Measurements from ENCODE around the gene HIP1. TPM values are rescaled to one million over a fixed set of nuclear protein-coding genes. Genes with fewer than 3 reads are reported as not detected.

HIP1 gene
- total and polyA plus RNA-seq, 2 of the 4 experiments (the other 2 are of a cell fraction): 6.8 to 10.0 TPM

GRCh38 chr7:75646571-75647102, 92.1 kb downstream of the HIP1 start:
- Histone ChIP-seq H2AFZ (replicated peaks; ENCODE audit: low read length, poor library complexity) (no peak overlapping the region), H3K9me3 (ENCODE audit: control insufficient read depth, insufficient read depth, low read length) (no peaks in the 10 kb centered on the region), H2BK5ac (ENCODE audit: low read depth, low read length, poor library complexity, severe bottlenecking) (no peak overlapping the region), H2AK9ac (replicated peaks; ENCODE audit: low read depth, low read length, poor library complexity) (no peak overlapping the region), H3K27ac (ENCODE audit: insufficient read depth, low read length) (no peak overlapping the region), H3K79me1 (ENCODE audit: low read depth in 1 of 2, low read length in 2 of 2) (peaks cover 0 to 4% of the 10 kb centered on the region in 2 experiments; a peak in 1 of 4 replicates), H2BK120ac (ENCODE audit: low read depth, low read length) (no peak overlapping the region), H4K8ac (ENCODE audit: low read depth in 2 of 2, low read length in 2 of 2) (no peak overlapping the region), H3K9ac (ENCODE audit: low read depth, low read length) (no peak overlapping the region), H3K23ac (ENCODE audit: low read depth, low read length) (no peak overlapping the region), H4K5ac (ENCODE audit: low read depth, low read length) (no peak overlapping the region), H3K36me3 (ENCODE audit: control insufficient read depth, insufficient read depth, low read length) (peaks cover 3% of the 10 kb centered on the region), H3K14ac (replicated peaks; ENCODE audit: low read depth, low read length) (no peak overlapping the region), H2AK5ac (ENCODE audit: low read depth, low read length) (no peak overlapping the region), H2BK15ac (ENCODE audit: low read depth, low read length) (no peak overlapping the region), H3K4me2 (ENCODE audit: low read depth, low read length) (no peak overlapping the region), H3K18ac (ENCODE audit: low read depth, low read length) (no peak overlapping the region), H4K91ac (ENCODE audit: insufficient read depth, low read depth, low read length) (no peak overlapping the region), H3K9me1 (ENCODE audit: insufficient read depth, low read length) (peaks cover 5% of the 10 kb centered on the region), H3K4me3 (ENCODE audit: insufficient read depth, low read depth, low read length) (no peak overlapping the region), H3K4ac (ENCODE audit: low read depth, low read length) (no peak overlapping the region), H3K56ac (ENCODE audit: extremely low read depth, insufficient read depth, low read length) (no peak overlapping the region), H3K4me1 (ENCODE audit: control insufficient read depth, insufficient read depth, low read length) (0 out of 2 replicates have a peak, but pooled peaks cover 3% of the 10 kb centered on the region), H3K27me3 (ENCODE audit: control insufficient read depth, insufficient read depth, low read length) (no peaks in the 10 kb centered on the region), H4K20me1 (ENCODE audit: insufficient read depth, low read length) (no peaks in the 10 kb centered on the region; the same call in 1 of the 2 replicates), H2BK20ac (ENCODE audit: low read depth, low read length) (no peak overlapping the region)
- dilution Hi-C loops (cut with HindIII; ENCODE audit: low sequenced_read_pairs, unreplicated experiment) (no loop called here), intact Hi-C loops (cut with micrococcal nuclease) (no loop called here), in situ Hi-C loops (cut with MboI; ENCODE audit: low sequenced_read_pairs) (no loop called here)
- CTCF ChIA-PET: no interaction called here
- no peak for DNase-seq
- no TSS peak for BruUV-seq (replicated peaks)
- 75% methylated on average over 5 of the region's 9 CpGs; no CpG with 5 or more reads in 1 of the 2 experiments for WGBS, 2 experiments (ENCODE audit: extremely low coverage in 2 of 2, insufficient read length in 1 of 2)
- TF ChIP-seq POLR2A (IDR thresholded peaks at IDR 0.05; ENCODE audit: low read depth, low read length) (no peak), USF2 (IDR thresholded peaks at IDR 0.05; ENCODE audit: low read depth, low read length) (no peak), NFE2L2 (IDR thresholded peaks at IDR 0.05; ENCODE audit: low read depth, low read length) (no peak), FOS (IDR thresholded peaks at IDR 0.05; ENCODE audit: low read depth, low read length) (no peak), CEBPB (IDR thresholded peaks at IDR 0.05; ENCODE audit: low read depth, low read length) (no peak), RFX5 (IDR thresholded peaks at IDR 0.05; ENCODE audit: low read depth, low read length) (no peak), CHD1 (IDR thresholded peaks at IDR 0.05; ENCODE audit: low read depth, low read length) (no peak), SMC3 (IDR thresholded peaks at IDR 0.05; ENCODE audit: low read depth, low read length) (no peak), ELK1 (IDR thresholded peaks at IDR 0.05; ENCODE audit: borderline replicate concordance, low read depth, low read length) (no peak), MXI1 (IDR thresholded peaks at IDR 0.05; ENCODE audit: borderline replicate concordance, low read depth, low read length) (no peak), RAD21 (IDR thresholded peaks at IDR 0.05; ENCODE audit: low read length) (no peak), MAZ (IDR thresholded peaks at IDR 0.05; ENCODE audit: borderline replicate concordance, low read depth, low read length) (no peak), RCOR1 (IDR thresholded peaks at IDR 0.05; ENCODE audit: insufficient replicate concordance, low read length) (no peak)
- TF ChIP-seq, protein P1, sequence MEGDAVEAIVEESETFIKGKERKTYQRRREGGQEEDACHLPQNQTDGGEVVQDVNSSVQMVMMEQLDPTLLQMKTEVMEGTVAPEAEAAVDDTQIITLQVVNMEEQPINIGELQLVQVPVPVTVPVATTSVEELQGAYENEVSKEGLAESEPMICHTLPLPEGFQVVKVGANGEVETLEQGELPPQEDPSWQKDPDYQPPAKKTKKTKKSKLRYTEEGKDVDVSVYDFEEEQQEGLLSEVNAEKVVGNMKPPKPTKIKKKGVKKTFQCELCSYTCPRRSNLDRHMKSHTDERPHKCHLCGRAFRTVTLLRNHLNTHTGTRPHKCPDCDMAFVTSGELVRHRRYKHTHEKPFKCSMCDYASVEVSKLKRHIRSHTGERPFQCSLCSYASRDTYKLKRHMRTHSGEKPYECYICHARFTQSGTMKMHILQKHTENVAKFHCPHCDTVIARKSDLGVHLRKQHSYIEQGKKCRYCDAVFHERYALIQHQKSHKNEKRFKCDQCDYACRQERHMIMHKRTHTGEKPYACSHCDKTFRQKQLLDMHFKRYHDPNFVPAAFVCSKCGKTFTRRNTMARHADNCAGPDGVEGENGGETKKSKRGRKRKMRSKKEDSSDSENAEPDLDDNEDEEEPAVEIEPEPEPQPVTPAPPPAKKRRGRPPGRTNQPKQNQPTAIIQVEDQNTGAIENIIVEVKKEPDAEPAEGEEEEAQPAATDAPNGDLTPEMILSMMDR (conservative IDR thresholded peaks at IDR 0.05; ENCODE audit: low read depth, low read length): no peak
- POLR2A ChIA-PET (ENCODE audit: unreplicated experiment): no interaction called here
- ATAC-seq (ENCODE audit: low read depth): no peak
